DND-41 (cell line): ENCODE measurements around the gene DIS3L2.

Source experiments
- ATAC-seq: fragments of 200-7000 bp; cut with Tn5 transposase; 3 replicates; pipeline ENCODE4 v1.9.1; 2021; ENCODE audit warnings: low read depth; ENCODE audit not compliant: insufficient read depth
- DNase-seq: peaks from one replicate; pipeline ENCODE4 v3.0.0-alpha.2; 2020
- H2AFZ ChIP-seq: 2 replicates; pipeline ENCODE4 v1.6.0; 2012; ENCODE audit warnings: low read depth, low read length
- H3K27ac ChIP-seq: 2 replicates; pipeline ENCODE4 v1.5.1; 2012; ENCODE audit warnings: low read length, inconsistent platforms
- H3K27me3 ChIP-seq: fragments of 200-600 bp; sonication (generic); 2 replicates; pipeline ENCODE4 v1.6.0; 2012; ENCODE audit warnings: low read length, mild to moderate bottlenecking, inconsistent platforms; ENCODE audit not compliant: insufficient read depth, poor library complexity
- H3K36me3 ChIP-seq: 2 replicates; pipeline ENCODE4 v1.5.1; 2012; ENCODE audit warnings: low read length, inconsistent platforms; ENCODE audit not compliant: insufficient read depth
- H3K4me1 ChIP-seq: 2 replicates; pipeline ENCODE4 v1.5.1; 2012; ENCODE audit warnings: mild to moderate bottlenecking, low read length; ENCODE audit not compliant: insufficient read depth
- H3K4me2 ChIP-seq: 2 replicates; pipeline ENCODE4 v1.6.0; 2012; ENCODE audit warnings: mild to moderate bottlenecking, moderate library complexity, low read length, inconsistent platforms; ENCODE audit not compliant: insufficient read depth
- H3K4me3 ChIP-seq, 2 experiments: fragments of 200-600 bp in 1 of 2; shearing (Covaris generic) in 1 of 2; 2 replicates each; pipeline ENCODE4 v1.5.1; 2012 to 2016; ENCODE audit warnings: inconsistent platforms in 2 of 2, low read length in 2 of 2, mild to moderate bottlenecking in 2 of 2, low read depth in 1 of 2, moderate library complexity in 1 of 2
- H3K79me2 ChIP-seq: 2 replicates; pipeline ENCODE4 v1.6.0; 2012; ENCODE audit warnings: low read length, inconsistent platforms; ENCODE audit not compliant: insufficient read depth
- H3K9ac ChIP-seq: 2 replicates; pipeline ENCODE4 v1.6.0; 2012; ENCODE audit warnings: low read depth, mild to moderate bottlenecking, inconsistent platforms, low read length, moderate library complexity
- H3K9me3 ChIP-seq: 2 replicates; pipeline ENCODE4 v1.5.1; 2012; ENCODE audit warnings: low read length, moderate library complexity, mild to moderate bottlenecking, inconsistent platforms; ENCODE audit not compliant: insufficient read depth, severe bottlenecking
- H4K20me1 ChIP-seq: 2 replicates; pipeline ENCODE4 v1.6.0; 2012; ENCODE audit warnings: low read length; ENCODE audit not compliant: insufficient read depth
- EZH2 ChIP-seq: IDR thresholded peaks from 3 replicates; pipeline ENCODE4 v1.6.1; 2012; ENCODE audit warnings: borderline replicate concordance, low read depth, mild to moderate bottlenecking, moderate library complexity, low read length, inconsistent platforms; ENCODE audit not compliant: severe bottlenecking
- TF ChIP-seq, protein P1 (sequence below): IDR thresholded peaks from 2 replicates; pipeline ENCODE4 v1.5.1; 2012; ENCODE audit warnings: borderline replicate concordance, low read length, moderate library complexity, mild to moderate bottlenecking; ENCODE audit not compliant: poor library complexity, severe bottlenecking; ENCODE audit errors: extremely low read depth

The DIS3L2 gene

DNA sequence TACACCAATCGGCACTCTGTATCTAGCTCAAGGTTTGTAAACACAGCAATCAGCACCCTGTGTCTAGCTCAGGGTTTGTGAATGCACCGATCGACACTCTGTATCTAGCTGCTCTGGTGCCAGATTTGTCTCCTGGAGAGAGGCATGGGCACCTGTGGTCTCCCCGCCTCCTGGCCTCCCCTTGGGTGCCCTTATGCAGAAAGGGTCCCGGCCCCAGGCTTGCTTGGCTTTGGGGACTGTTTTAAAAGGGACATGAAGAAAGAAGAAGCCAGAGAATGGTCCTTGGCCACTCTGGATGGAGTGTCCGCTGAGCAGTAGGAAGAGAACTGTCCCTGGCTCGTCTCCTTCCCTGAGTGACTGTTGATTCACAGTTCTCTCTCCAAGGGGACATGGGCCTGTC is 405.5 kb downstream of the DIS3L2 start:
- no peak for DNase-seq
- Histone ChIP-seq H3K79me2 (no peaks in the 10 kb centered on the region), H3K9me3 (no peaks in the 10 kb centered on the region), H3K9ac (no peak overlapping the region), H3K27me3 (no peaks in the 10 kb centered on the region), H2AFZ (no peak overlapping the region), H3K4me1 (peaks cover 25% of the 10 kb centered on the region), H3K4me2 (no peak overlapping the region), H3K36me3 (no peaks in the 10 kb centered on the region), H3K27ac (no peak overlapping the region), H4K20me1 (no peaks in the 10 kb centered on the region), H3K4me3 (no peak overlapping the region)
- no peak for TF ChIP-seq EZH2
- TF ChIP-seq, protein P1, sequence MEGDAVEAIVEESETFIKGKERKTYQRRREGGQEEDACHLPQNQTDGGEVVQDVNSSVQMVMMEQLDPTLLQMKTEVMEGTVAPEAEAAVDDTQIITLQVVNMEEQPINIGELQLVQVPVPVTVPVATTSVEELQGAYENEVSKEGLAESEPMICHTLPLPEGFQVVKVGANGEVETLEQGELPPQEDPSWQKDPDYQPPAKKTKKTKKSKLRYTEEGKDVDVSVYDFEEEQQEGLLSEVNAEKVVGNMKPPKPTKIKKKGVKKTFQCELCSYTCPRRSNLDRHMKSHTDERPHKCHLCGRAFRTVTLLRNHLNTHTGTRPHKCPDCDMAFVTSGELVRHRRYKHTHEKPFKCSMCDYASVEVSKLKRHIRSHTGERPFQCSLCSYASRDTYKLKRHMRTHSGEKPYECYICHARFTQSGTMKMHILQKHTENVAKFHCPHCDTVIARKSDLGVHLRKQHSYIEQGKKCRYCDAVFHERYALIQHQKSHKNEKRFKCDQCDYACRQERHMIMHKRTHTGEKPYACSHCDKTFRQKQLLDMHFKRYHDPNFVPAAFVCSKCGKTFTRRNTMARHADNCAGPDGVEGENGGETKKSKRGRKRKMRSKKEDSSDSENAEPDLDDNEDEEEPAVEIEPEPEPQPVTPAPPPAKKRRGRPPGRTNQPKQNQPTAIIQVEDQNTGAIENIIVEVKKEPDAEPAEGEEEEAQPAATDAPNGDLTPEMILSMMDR, result no peak
- no peak for ATAC-seq

DNA sequence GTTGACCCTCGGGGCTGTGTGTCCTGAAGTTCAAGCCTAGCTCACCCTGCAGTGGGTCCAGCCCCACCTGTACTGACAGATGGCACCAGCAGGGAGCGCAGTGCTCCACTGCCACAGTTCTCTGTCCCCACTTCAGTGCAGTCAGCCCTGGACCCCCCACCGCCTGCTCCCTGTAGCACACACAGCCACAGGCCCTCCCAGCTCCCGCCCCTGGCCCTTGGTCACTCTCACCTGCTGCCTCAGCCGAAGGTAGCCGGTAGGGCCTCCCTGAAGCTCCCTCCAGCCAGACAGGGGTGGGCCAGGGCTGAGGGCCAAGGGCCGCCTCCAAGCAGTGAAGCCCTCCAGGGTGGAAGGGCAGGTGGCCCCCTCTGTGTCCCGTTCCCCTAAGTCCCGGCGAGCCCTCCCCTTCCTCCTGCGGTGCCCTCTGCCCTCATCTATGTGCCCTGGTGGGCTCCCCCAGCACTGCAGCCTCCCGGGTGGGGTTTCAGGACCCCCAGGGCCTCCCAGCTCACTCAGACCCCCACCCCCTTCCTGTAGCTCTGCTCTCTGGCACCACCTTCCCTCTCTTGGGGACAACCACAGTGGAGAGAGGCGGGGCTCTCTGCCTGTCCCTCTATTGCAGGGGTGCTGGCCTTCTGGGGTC is 406.2 kb downstream of the DIS3L2 start:
- no peak for ATAC-seq
- Histone ChIP-seq H3K36me3 (no peaks in the 10 kb centered on the region), H3K4me3 (no peak overlapping the region), H3K4me2 (no peak overlapping the region), H3K79me2 (no peaks in the 10 kb centered on the region), H4K20me1 (no peaks in the 10 kb centered on the region), H3K27me3 (no peaks in the 10 kb centered on the region), H3K4me1 (peaks cover 18% of the 10 kb centered on the region), H3K9ac (no peak overlapping the region), H3K27ac (no peak overlapping the region), H2AFZ (no peak overlapping the region), H3K9me3 (no peaks in the 10 kb centered on the region)
- no peak for DNase-seq
- no peak for TF ChIP-seq EZH2
- TF ChIP-seq, protein P1, result peak; percentile 45

DNA sequence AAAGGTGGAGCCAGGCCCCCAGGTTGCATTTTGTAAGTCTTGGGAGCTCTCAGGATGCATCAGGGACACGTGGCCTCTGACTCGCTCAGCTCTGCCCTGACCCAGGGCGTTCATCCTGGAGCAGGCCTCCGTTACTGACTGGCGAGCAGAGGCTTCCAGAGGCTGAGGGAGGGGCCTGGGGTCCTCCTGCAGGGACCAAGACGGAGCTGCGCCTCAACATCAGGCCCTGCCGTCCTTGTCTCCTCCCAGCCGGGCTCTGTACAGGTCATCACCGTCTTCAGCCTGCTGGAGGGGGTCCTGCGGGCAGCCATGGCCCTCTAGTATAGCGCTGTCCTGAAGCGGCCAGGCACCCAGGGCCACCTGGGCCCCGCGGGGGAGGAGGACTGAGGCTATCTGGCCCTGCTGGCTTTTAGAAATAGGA is 406.8 kb downstream of the DIS3L2 start:
- no peak for TF ChIP-seq EZH2
- TF ChIP-seq, protein P1, result no peak

More for the DNA sequence above, 406.8 kb downstream of the DIS3L2 start:
- no peaks in the 10 kb centered on the region for H3K36me3 ChIP-seq
- no peaks in the 10 kb centered on the region for H3K79me2 ChIP-seq
- DNase-seq (no peak), ATAC-seq (no peak)
- no peak overlapping the region for H2AFZ ChIP-seq
- H3K27me3 ChIP-seq, result no peaks in the 10 kb centered on the region
- H3K27ac ChIP-seq, result no peak overlapping the region
- no peaks in the 10 kb centered on the region for H3K9me3 ChIP-seq
- H3K4me3 ChIP-seq, result no peak overlapping the region
- H3K4me1 ChIP-seq, result peaks cover 12% of the 10 kb centered on the region
- H4K20me1 ChIP-seq, result no peaks in the 10 kb centered on the region
- H3K4me2 ChIP-seq, result no peak overlapping the region
- H3K9ac ChIP-seq, result no peak overlapping the region
